Vagina (tissue), 2 donors: ENCODE results near the gene B3GNT3. TPM values are rescaled to one million over a fixed set of nuclear protein-coding genes. Genes with fewer than 3 reads are reported as not detected.

Experiments used
- DNase-seq, 2 donors: peaks; one replicate each; pipeline ENCODE4 v3.0.0-alpha.2; 2017; ENCODE audit errors: extremely low spot score in 2 of 2
- H3K27ac ChIP-seq: fragments of 200-600 bp; sonication (generic); one replicate; pipeline ENCODE4 v1.5.1; 2019
- H3K27me3 ChIP-seq: fragments of 200-600 bp; sonication (generic); one replicate; pipeline ENCODE4 v1.5.1; 2019
- H3K36me3 ChIP-seq, 2 donors: fragments of 200-600 bp; sonication (generic); one replicate each; pipeline ENCODE4 v1.5.1; 2017 to 2019
- H3K4me1 ChIP-seq: fragments of 200-600 bp; sonication (generic); one replicate; pipeline ENCODE4 v1.5.1; 2019
- H3K4me3 ChIP-seq, 2 donors: fragments of 200-600 bp; sonication (generic); 1 replicate in 1 of 2; 2 replicates in 1 of 2; pipeline ENCODE4 v1.5.1; 2016 to 2019
- H3K9me3 ChIP-seq: fragments of 200-600 bp; sonication (generic); one replicate; pipeline ENCODE4 v1.5.1; 2019
- POLR2A ChIP-seq, 2 donors: fragments of 450-650 bp; IDR thresholded peaks; one replicate each; pipeline ENCODE4 v1.6.1; 2017; ENCODE audit warnings: antibody characterized with exemption in 2 of 2, mild to moderate bottlenecking in 2 of 2, moderate library complexity in 2 of 2
- POLR2AphosphoS5 ChIP-seq, 2 donors: sonication (generic); formaldehyde crosslinking; IDR thresholded peaks; one replicate each; pipeline ENCODE4 v1.9.0; 2017; ENCODE audit warnings: antibody characterized with exemption in 2 of 2, mild to moderate bottlenecking in 2 of 2, low read depth in 1 of 2; ENCODE audit not compliant: insufficient read depth in 1 of 2
- intact Hi-C: fragments of 100-400 bp; cut with DNase I; formaldehyde crosslinking; loops from one replicate; pipeline ENCODE4 v1.15.1; 2023
- small RNA-seq: library from RNA; depleted of rRNA; stranded (forward); fragments of <200 nt; gene quantifications from one replicate; pipeline ENCODE3, GENCODE V24; 2016
- total RNA-seq: library from RNA; depleted of rRNA; stranded (reverse); fragments of >200 nt; gene quantifications from one replicate; pipeline ENCODE4 v1.2.3, GENCODE V29; 2016
- TF ChIP-seq, protein P1 (sequence below), 3 experiments: fragments of 450-650 bp in 2 of 3; fragments of 200-600 bp in 1 of 3; sonication (generic) in 1 of 3; IDR thresholded peaks; one replicate each; pipeline ENCODE4 v1.5.1; 2017 to 2019; ENCODE audit warnings: antibody characterized with exemption in 3 of 3, mild to moderate bottlenecking in 2 of 3, moderate library complexity in 2 of 3

Gene B3GNT3
- total RNA-seq, 1 donor from 2014 or later = 1.5 TPM

DNA sequence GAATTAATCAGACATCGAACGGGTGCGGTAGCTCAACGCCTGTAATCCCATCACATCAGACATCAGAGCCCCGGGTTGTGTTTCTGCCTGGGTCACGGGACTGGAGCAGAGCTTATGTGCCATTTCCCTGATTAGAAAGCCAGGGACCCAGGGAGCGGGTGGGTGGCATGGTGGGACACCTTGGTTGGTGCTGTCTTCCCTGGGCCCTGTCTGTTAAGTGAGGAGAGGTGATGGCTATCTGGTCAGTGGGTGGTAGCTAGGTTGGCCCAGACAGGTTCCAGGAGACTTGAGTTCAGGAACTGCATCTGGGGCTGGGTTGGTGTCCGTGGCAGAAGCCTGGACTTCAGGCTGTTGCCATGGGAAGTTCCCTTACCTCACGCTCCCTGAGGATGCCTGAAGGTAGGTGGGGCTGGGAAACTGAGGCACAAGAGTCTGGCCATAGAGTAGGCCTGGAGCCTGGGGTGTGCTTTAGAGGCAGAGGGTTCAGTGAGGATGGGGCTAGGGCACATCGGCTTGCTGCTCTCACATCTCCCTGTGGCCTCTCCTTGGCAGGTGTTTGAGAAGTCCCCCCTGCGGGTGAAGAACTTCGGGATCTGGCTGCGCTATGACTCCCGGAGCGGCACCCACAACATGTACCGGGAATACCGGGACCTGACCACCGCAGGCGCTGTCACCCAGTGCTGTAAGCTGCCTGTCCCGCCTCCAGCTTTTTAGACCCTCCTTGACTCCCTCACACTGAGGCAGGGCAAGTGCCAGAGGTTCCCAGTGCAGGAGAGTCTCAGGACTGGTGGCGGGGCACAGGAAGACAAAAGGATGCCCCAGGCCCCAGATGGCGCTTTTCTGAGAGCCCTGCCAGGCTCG, 66.8 kb downstream of the B3GNT3 start:
- H3K27ac ChIP-seq = no peak overlapping the region
- H3K4me3 ChIP-seq = peak overlapping the region in 1 of 2 donors; percentile 77
- H3K4me1 ChIP-seq = peaks cover 17% of the 10 kb centered on the region
- no peaks in the 10 kb centered on the region for H3K27me3 ChIP-seq
- DNase-seq = no peak
- peaks cover 3 to 32% of the 10 kb centered on the region in 2 donors for H3K36me3 ChIP-seq
- no peaks in the 10 kb centered on the region for H3K9me3 ChIP-seq
- intact Hi-C loops = loop anchor here (5.0 to 10.0 kb wide), 2 partner anchors 71 to 133 kb away; partner anchors contain the start of gene CCDC124
- TF ChIP-seq, protein P1, sequence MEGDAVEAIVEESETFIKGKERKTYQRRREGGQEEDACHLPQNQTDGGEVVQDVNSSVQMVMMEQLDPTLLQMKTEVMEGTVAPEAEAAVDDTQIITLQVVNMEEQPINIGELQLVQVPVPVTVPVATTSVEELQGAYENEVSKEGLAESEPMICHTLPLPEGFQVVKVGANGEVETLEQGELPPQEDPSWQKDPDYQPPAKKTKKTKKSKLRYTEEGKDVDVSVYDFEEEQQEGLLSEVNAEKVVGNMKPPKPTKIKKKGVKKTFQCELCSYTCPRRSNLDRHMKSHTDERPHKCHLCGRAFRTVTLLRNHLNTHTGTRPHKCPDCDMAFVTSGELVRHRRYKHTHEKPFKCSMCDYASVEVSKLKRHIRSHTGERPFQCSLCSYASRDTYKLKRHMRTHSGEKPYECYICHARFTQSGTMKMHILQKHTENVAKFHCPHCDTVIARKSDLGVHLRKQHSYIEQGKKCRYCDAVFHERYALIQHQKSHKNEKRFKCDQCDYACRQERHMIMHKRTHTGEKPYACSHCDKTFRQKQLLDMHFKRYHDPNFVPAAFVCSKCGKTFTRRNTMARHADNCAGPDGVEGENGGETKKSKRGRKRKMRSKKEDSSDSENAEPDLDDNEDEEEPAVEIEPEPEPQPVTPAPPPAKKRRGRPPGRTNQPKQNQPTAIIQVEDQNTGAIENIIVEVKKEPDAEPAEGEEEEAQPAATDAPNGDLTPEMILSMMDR (IDR thresholded peaks at IDR 0.05) = no peak
- TF ChIP-seq POLR2A (IDR thresholded peaks at IDR 0.05) = no peak
- TF ChIP-seq POLR2AphosphoS5 (IDR thresholded peaks at IDR 0.05; ENCODE audit: insufficient read depth in 1 of 2, low read depth in 1 of 2) = peak in 1 of 2 donors; percentile 30

DNA sequence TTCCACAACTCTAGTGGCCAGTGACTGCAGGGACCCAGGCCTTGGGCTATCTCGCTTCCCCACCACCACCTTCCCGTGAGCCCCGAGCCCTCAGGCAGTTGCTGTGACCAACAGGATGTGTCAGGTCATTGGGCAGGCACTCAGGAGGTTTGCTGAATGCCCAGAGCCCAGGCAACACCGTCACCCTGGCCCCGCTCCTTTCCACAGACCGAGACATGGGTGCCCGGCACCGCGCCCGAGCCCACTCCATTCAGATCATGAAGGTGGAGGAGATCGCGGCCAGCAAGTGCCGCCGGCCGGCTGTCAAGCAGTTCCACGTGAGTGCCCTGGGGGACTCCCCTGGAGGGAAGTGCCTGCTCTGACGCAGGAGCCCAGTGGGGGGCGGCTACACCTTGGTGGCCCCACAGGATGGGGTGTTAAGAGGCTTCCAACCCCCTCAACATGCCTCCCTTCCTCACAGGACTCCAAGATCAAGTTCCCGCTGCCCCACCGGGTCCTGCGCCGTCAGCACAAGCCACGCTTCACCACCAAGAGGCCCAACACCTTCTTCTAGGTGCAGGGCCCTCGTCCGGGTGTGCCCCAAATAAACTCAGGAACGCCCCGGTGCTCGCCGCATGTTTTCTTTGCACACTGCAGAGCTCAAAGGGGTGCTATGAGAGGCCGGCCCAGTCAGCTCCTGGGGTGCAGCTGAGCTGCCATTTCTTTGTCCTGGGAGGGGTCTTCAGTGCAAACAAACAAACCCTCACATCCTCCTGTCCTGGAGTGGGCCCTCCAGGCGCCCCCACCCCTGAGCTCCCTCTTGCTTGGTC, 68.0 kb downstream of the B3GNT3 start:
- TF ChIP-seq, protein P1 (IDR thresholded peaks at IDR 0.05) = no peak
- TF ChIP-seq POLR2A (IDR thresholded peaks at IDR 0.05) = no peak
- no peak for TF ChIP-seq POLR2AphosphoS5 (IDR thresholded peaks at IDR 0.05; ENCODE audit: insufficient read depth in 1 of 2, low read depth in 1 of 2)
- DNase-seq = no peak
- H3K27ac ChIP-seq = no peak overlapping the region

More for the DNA sequence above, 68.0 kb downstream of the B3GNT3 start:
- no peaks in the 10 kb centered on the region for H3K27me3 ChIP-seq
- H3K9me3 ChIP-seq = no peaks in the 10 kb centered on the region
- intact Hi-C loops = loop anchor here (5.0 to 10.0 kb wide), 2 partner anchors 69 to 132 kb away; partner anchors contain the start of gene CCDC124
- H3K4me1 ChIP-seq = peaks cover 17% of the 10 kb centered on the region
- H3K36me3 ChIP-seq = peaks cover 3 to 32% of the 10 kb centered on the region in 2 donors
- H3K4me3 ChIP-seq = no peak overlapping the region

Small RNA genes within 50 kb of the gene (small RNA-seq; reads per million reads assigned to genes)
- not detected for gene SNORA68

Other genes starting within 250 kb of the B3GNT3 start
- gene COLGALT1, start 239.5 kb upstream of the B3GNT3 start, total RNA-seq = 55.0 TPM
- 0.49 TPM for gene UNC13A, start 106.8 kb upstream of the B3GNT3 start, total RNA-seq
- 30.2 TPM for gene MAP1S, start 75.7 kb upstream of the B3GNT3 start, total RNA-seq
- 12.3 TPM for gene FCHO1, start 43.7 kb upstream of the B3GNT3 start, total RNA-seq
- gene INSL3, start 26.4 kb downstream of the B3GNT3 start, total RNA-seq = not detected
- 10.8 TPM for gene JAK3, start 52.8 kb downstream of the B3GNT3 start, total RNA-seq
- 1,768 TPM for gene RPL18A, start 64.8 kb downstream of the B3GNT3 start, total RNA-seq
- not detected for gene SLC5A5, start 76.8 kb downstream of the B3GNT3 start, total RNA-seq
- gene CCDC124, start 137.9 kb downstream of the B3GNT3 start, total RNA-seq = 59.7 TPM
- 1.5 TPM for gene KCNN1, start 172.0 kb downstream of the B3GNT3 start, total RNA-seq
- gene ARRDC2, start 213.0 kb downstream of the B3GNT3 start, total RNA-seq = 54.5 TPM